Pancreas (tissue), 10 donors: ENCODE results near the gene DENND6B. TPM values are rescaled to one million over a fixed set of nuclear protein-coding genes. Genes with fewer than 3 reads are reported as not detected.

ENCODE experiments used
- ATAC-seq, 4 donors: fragments of 200-7000 bp; cut with Tn5 transposase; one replicate each; pipeline versions ENCODE4 v1.8.0 to v1.9.1; 2020; ENCODE audit warnings: mild to moderate bottlenecking in 4 of 4, moderate library complexity in 4 of 4
- DNase-seq, 6 donors: peaks; one replicate each; pipeline ENCODE4 v3.0.0-alpha.2; 2020
- FAIRE-seq: peaks from 2 replicates; lab custom pipeline; 2012; peaks lifted over from hg19 to GRCh38; lab: Jason Lieb, UNC
- H3K27ac ChIP-seq, 4 donors: fragments of 200-600 bp; sonication (generic); 1 replicate in 3 of 4; 2 replicates in 1 of 4; pipeline versions ENCODE4 v1.5.0 to v1.8.0; 2020
- H3K27me3 ChIP-seq, 4 donors: fragments of 200-600 bp; one replicate each; pipeline ENCODE4 v1.8.0; 2021
- H3K36me3 ChIP-seq, 3 donors: fragments of 200-600 bp; sonication (generic) in 1 of 3; one replicate each; pipeline versions ENCODE4 v1.5.0 to v1.8.0; 2020 to 2021
- H3K4me1 ChIP-seq, 3 donors: fragments of 200-600 bp; one replicate each; pipeline ENCODE4 v1.8.0; 2021
- H3K4me3 ChIP-seq, 4 donors: fragments of 200-600 bp; sonication (generic) in 2 of 4; one replicate each; pipeline versions ENCODE4 v1.5.0 to v1.8.0; 2020 to 2021
- H3K9me3 ChIP-seq, 4 donors: fragments of 200-600 bp; one replicate each; pipeline ENCODE4 v1.8.0; 2021
- CTCF ChIP-seq, 4 donors: fragments of 200-600 bp; sonication (generic) in 3 of 4; IDR thresholded peaks; one replicate each; pipeline versions ENCODE4 v1.5.0 to v1.8.0; 2021; ENCODE audit warnings: antibody characterized with exemption in 4 of 4
- WGBS, 2 donors: extraction: QIAGEN DNeasy Blood & Tissue Kit; methylation state at CpG; one replicate each; pipeline ENCODE4 v1.1.7; 2013; 5-methylcytosine and 5-hydroxymethylcytosine counted together
- intact Hi-C, 3 donors: fragments of 100-400 bp; cut with DNase I; formaldehyde crosslinking; loops; one replicate each; pipeline versions ENCODE4 v1.11.1 to v1.14.2; 2022
- polyA plus RNA-seq, 2 donors: library from polyadenylated mRNA; stranded (reverse); fragments of 200-250 nt; gene quantifications; one replicate each; pipeline ENCODE4 v1.2.3, GENCODE V29; 2013
- total RNA-seq, 6 donors: library from RNA; stranded (reverse); fragmentation: NEBNext Ultra II Directional in 4 of 6; extraction: Animal tissue kit (Norgen Biotek cat#: 25700) in 4 of 6; gene quantifications; one replicate each; pipeline versions ENCODE4 v1.2.1 to v1.2.4, GENCODE V29; 2021 to 2023
- donor health status: healthy with polysubstance abuse.
- donor health status: DM: no; HTN: no; CAD: no; lungs with moderate emphysema.
- donor health status: DM: no; HTN: no; CAD: no.
- donor health status: control.
- donor health status: control.
- donor health status: Bipolar disorder and iron deficiency.
- donor health status: DM: yes; HTN: yes; CAD: no.
- donor health status: DM: no; HTN: no; CAD: no.
- donor health status: DM: no; HTN: no; CAD: no.
- donor health status: DM: yes; HTN: yes; CAD: no.

DENND6B gene
- total and polyA plus RNA-seq, 8 donors = 4.3 to 25.3 (median 6.2) TPM

GRCh38 chr22:50318698-50319411 lies 8.0 kb downstream of the DENND6B start:
- Histone ChIP-seq H3K9me3 (no peaks in the 10 kb centered on the region), H3K27me3 (no peaks in the 10 kb centered on the region), H3K4me3 (no peak overlapping the region), H3K4me1 (no peaks in the 10 kb centered on the region), H3K27ac (no peak overlapping the region), H3K36me3 (no peaks in the 10 kb centered on the region)
- no peak for TF ChIP-seq CTCF (IDR thresholded peaks at IDR 0.05)
- DNase-seq (no peak), ATAC-seq (no peak), FAIRE-seq (no peak)
- WGBS, 2 donors = 82 to 86% methylated on average over 21 of the region's 21 CpGs
- intact Hi-C loops = no loop called here

- H3K9me3 ChIP-seq = no peaks in the 10 kb centered on the region
- WGBS, 2 donors = 89 to 90% methylated on average over 7 of the region's 7 CpGs
- TF ChIP-seq CTCF (IDR thresholded peaks at IDR 0.05) = no peak
- intact Hi-C loops = no loop called here
- H3K27me3 ChIP-seq = no peaks in the 10 kb centered on the region
- ATAC-seq (no peak), DNase-seq (no peak), FAIRE-seq (no peak)
- no peak overlapping the region for H3K4me3 ChIP-seq
- H3K27ac ChIP-seq = no peak overlapping the region
- H3K4me1 ChIP-seq = no peaks in the 10 kb centered on the region
- no peaks in the 10 kb centered on the region for H3K36me3 ChIP-seq
Measured at GRCh38 chr22:50318356-50318697, 8.5 kb downstream of the DENND6B start.

GRCh38 chr22:50317674-50318073 lies 9.1 kb downstream of the DENND6B start:
- no peaks in the 10 kb centered on the region for H3K4me1 ChIP-seq
- DNase-seq (no peak), FAIRE-seq (no peak), ATAC-seq (no peak)
- no peak overlapping the region for H3K27ac ChIP-seq
- intact Hi-C loops = no loop called here
- no peaks in the 10 kb centered on the region for H3K36me3 ChIP-seq
- no peak overlapping the region for H3K4me3 ChIP-seq
- no peaks in the 10 kb centered on the region for H3K27me3 ChIP-seq
- WGBS, 2 donors = 88 to 90% methylated on average over 5 to 7 of the region's 7 CpGs
- TF ChIP-seq CTCF (IDR thresholded peaks at IDR 0.05) = no peak
- H3K9me3 ChIP-seq = no peaks in the 10 kb centered on the region

GRCh38 chr22:50317178-50317577 lies 9.6 kb downstream of the DENND6B start:
- no peaks in the 10 kb centered on the region for H3K36me3 ChIP-seq
- no peak for FAIRE-seq
- intact Hi-C loops = no loop called here
- H3K4me3 ChIP-seq = no peak overlapping the region
- H3K9me3 ChIP-seq = no peaks in the 10 kb centered on the region
- no peak for TF ChIP-seq CTCF (IDR thresholded peaks at IDR 0.05)
- H3K27me3 ChIP-seq = no peaks in the 10 kb centered on the region
- no peaks in the 10 kb centered on the region for H3K4me1 ChIP-seq
- no peak for DNase-seq
- no peak overlapping the region for H3K27ac ChIP-seq
- 88 to 89% methylated on average over 7 to 9 of the region's 9 CpGs for WGBS, 2 donors
- no peak for ATAC-seq
